ENCODE measurements around the gene TLCD1.
"Not testable (repeated sequence)": the region's sequence is repeated elsewhere in the genome, so short reads cannot be mapped to it uniquely, and the experiment has no call there.

Gene TLCD1

DNA sequence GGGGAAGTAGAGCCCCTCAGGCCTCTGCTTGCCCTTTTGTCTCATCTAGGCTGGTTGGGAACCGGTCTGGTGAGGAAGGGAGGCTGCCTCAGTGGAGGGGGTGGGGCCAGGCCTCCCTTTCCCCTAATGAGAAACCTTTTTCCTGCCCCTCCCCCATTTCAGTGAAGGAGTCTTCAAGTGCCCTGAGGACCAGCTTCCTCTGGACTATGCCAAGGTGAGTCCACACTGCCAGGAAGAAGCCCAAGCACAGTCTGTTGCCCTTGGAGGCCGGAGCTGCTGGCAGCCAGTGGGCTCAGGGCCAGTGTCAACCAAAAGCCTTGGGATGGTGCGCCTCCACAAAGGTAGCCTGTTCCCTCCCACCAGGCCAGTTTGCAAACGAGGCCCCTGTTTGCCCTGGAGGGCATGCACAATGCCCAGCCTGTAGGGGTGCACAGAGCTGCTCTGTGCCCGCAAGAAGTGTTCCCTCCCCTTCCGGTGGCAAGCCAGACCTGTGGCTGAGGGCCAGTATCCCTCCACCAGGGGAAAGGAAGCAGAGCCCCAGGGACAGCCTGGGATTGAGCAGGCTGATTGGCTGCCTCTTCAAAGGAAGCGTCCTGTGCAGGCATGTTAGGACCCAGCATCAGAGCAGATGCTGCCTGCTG is 21.1 kb upstream of the TLCD1 start:
- DNase-seq (ENCODE audit: low read depth in 1 of 2, low spot score in 1 of 2): no peak

DNA sequence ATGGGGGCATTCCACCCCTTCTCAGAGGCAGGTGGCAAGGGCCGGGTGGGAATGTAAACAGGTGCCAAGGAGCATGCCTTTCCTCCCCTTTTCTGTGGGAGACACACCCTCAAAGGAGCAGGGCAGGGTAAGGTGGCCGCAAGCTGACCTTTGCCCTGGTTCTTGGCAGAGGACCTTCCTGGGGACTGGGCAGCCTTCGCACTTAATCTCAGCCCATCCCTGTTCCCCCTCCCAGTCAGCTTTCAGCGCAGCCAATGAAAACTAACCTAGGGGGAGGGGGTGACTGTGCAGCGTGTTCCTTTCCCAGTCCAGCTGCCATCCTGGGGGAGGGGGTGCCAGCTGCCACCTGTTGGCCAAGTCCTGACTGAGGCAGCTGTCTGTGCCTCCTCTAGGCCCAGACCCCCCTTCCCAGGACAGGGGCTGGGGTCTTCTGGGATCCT is 20.6 kb upstream of the TLCD1 start:
- DNase-seq (ENCODE audit: low read depth in 1 of 2, low spot score in 1 of 2): no peak

DNA sequence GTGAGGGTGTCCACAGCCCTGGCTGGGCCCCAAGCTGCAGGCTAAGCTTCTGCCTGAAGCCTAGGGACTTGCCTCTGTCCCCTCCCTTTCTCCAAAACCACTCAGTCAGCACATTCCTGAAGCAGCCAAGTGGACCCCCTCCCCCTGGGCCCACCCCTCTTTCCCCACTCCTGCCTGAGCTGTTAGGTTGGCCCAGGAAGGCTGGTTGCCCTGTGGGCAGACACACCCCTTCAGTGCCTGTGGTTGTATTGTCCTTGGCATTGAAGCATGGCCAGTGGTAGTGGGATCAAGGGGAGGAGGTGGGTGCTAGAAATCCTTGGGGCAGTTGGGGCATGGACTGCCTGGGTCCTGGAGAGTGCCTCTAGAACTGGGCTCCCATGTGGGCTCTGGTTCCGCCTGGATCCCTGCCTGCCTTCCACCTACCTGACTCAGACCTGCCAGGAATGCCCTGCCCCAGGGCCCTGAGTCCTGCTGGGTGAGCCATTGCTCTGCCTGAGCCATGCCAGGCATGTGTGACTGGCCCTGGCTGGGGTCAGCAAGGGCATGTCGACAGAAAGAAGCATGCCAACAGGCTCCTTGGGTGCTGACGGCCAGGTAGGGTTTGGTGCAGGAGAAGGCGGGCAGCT is 19.9 kb upstream of the TLCD1 start:
- no peak for DNase-seq (ENCODE audit: low read depth in 1 of 2, low spot score in 1 of 2)

DNA sequence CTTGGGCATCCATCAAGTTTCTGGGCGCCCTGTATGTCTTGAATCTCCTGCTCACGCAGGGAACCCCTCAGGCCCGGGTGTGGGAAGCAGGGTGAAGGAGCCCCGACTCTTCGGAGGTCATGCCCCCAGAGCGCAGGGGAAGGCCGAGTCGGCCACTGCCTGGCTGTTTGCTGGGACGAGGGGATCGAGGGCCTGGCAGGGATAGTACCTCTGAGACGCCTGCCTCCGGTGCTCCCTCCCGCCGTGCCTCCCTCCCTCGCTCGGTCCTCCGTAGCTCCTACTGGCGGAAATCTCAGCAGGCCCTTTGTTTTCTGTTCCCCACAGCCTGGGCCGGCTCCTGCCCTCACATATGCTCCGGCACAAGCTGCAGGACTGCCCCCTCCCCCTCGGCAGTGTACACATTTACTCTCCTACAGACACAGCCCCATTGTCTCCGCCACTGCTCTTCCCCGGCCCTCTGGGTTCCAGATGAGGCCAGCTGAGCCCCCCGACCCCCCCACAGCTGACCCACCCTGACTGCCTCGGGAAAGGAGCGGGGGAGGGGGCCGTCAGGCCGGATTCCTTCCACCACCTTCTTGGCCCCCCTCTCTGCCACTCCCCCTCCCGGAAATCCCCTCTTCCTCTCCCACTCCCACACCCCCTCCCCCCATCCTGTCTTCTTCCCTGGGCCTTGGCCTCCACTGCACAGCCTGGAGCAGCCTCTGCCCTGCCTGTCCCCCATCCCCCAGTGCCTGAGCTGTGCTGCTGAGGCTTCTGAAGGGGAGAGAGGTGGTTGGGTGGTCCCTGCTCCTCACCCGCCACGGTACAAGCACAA is 19.1 kb upstream of the TLCD1 start:
- DNase-seq (ENCODE audit: low read depth in 1 of 2, low spot score in 1 of 2): no peak

DNA sequence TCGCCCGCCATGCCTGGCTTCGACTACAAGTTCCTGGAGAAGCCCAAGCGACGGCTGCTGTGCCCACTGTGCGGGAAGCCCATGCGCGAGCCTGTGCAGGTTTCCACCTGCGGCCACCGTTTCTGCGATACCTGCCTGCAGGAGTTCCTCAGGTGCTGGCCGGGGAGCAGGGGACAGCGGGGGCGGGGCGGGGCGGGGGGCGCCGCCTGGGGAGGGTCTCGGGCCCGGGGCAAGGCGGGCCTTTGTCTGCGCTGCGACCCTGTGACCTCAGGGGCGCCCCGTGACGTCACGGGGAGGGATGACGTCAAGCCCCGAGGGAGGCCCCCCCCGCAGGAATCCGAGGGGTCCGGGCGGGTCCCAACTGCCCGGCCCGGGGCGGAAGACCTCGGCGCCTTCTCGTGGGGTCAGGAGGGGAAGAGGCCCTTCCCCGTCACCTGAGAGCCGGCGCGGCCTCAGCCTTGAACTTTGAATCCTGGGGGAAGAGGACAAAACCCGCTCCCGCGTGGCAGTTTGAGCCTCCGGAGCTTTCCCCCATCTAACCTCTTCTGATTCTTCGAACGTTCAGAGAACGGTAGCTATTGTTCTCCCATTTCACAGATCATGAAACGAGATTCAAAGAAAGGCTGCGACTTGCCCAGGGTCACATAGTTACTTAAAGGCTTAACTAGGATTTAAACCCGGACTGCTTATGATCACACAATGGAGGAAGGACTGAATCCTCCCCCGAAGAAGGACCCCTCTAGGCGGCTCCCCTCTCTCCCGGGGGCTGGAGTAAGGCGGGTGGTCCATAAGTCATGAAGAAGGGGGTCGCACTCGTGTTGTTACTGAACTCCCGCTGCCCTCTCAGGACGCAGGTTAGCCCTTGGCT is 18.3 kb upstream of the TLCD1 start:
- DNase-seq (ENCODE audit: low read depth in 1 of 2, low spot score in 1 of 2): peak; percentile 29 to 64

DNA sequence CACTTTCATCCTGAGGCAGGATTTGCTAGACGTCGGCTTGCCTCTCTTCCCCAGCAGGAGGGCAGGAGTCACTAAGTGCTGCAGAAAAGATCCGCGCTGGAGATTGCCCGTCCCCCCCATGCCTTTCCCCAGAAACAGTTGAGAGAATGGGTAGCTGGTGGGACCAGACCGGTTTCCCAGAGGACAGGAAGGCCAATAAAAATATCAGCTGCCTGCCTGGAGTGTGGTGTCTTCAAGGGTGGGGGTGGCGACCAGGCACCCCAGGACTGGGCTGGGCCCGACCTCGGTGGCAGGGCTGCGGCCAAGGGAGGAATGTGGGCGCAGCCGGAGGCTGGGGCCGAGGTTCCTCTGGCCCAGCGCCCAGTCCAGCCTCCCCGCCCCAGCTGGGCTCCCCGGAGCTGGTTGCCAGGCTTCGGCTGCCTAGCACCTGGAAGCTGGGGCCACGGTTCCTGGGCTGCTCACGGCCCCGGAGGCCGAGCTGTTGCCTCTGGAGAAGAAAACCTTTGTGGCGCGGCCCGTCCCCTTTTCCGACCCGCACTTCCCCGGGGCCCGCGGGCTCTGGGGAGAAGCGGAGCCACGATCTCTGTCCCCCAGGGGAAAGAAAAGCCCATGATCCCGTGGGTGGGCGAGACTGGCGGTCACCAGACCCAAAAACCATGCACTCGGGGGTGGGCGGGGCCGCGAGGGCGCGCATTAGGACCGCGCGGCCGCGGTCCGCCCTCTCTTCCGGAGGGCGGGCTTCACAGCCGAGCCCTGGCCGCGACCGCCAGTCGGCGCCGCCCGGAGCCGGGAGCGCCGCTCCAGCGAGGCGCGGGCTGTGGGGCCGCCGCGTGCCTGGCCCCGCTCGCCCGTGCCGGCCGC is 17.4 kb upstream of the TLCD1 start, which contains the start of gene TRAF4:
Gene TRAF4 (plus strand): TSS at position 769 of the 861 bp plus-strand sequence. CDS start 102 bp downstream, outside the sequence.
- peak; percentile 41 to 66 for DNase-seq (ENCODE audit: low read depth in 1 of 2, low spot score in 1 of 2)

DNA sequence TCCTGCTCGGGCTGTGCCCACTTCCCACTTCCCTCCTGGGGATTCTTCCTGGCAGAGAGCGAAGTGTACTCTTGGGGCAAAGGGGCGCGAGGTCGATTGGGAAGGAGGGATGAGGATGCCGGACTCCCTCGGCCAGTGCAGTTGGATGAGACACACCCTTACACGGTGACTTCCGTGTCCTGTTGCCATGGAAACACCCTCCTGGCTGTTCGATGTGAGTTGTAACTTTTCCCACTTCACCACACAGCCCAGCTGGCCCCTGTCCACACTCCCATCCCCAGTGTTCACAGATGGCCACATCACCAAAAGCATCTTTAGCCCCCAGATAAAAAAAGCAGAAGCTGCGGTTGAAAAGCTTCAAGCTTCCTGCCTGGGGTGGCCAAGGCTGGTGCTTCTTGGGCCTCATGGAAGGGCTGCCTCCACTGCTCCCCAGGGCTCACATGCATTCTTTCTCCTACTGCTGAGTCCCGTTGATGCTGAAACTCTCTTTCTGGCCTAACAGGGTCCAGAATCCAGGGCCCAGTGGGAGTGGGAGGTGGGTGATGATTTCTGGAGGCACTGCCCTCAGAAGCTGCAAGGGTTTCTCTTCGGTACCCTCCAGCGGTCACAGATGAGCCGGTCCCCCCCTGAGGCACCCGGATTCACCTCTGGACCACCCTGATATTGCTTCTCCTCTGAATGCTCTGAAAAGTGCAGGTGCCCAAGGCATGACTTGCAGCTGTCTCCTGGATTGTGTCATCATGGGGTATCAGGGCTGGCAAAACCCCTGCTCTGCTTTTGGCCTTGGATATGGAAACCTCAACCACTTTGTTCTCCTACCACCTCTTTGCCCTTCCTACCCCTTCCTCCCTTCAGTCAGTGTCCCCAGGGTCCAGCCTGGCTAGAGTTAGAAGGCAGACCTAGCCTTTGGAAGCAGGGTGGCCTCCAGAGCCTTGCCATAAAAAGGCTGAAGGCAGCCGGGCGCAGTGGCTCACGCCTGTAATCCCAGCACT is 15.6 kb upstream of the TLCD1 start:
- no peak for DNase-seq (ENCODE audit: low read depth in 1 of 2, low spot score in 1 of 2)

DNA sequence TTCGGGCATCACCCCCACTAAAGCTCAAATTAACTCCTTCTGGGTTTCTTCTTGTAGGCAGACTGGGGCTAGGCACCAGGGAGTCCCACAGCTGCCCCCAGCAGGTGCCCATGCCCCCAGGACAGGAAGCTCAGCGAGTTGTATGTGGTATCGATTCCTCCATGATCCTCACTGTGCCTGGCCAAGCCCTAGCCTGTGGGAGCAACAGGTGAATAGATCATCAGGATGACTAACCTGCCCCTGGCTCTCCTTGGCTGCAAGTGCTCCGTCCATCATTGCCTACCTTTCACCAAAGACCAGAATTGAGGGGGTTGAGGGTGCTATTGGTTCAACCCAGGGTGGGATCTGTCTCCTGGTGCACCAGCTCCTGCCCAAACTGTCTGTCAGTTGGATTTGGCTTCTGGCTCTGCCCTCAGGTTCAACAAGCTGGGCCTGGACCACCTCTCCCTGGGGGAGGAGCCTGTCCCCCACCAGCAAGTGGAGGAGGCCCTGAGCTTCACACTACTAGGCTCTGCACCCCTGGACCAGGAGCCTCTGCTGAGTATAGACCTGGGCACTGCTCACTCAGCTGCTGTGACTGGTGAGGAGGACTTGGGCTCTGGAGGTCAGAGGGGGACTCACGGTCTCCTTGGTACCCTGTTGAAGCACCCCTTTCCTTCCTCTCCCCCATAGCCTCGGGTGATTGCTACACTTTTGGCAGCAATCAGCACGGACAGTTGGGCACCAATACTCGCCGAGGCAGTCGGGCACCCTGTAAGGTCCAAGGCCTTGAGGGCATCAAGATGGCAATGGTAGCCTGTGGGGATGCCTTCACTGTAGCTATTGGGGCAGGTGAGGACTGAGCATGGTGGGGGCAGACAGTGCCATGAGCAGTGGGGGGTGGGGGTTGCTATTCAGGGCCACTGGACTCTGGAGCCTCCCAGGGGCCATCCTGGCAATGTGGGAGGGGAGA is 14.6 kb upstream of the TLCD1 start:
- DNase-seq (ENCODE audit: low read depth in 1 of 2, low spot score in 1 of 2): no peak

DNA sequence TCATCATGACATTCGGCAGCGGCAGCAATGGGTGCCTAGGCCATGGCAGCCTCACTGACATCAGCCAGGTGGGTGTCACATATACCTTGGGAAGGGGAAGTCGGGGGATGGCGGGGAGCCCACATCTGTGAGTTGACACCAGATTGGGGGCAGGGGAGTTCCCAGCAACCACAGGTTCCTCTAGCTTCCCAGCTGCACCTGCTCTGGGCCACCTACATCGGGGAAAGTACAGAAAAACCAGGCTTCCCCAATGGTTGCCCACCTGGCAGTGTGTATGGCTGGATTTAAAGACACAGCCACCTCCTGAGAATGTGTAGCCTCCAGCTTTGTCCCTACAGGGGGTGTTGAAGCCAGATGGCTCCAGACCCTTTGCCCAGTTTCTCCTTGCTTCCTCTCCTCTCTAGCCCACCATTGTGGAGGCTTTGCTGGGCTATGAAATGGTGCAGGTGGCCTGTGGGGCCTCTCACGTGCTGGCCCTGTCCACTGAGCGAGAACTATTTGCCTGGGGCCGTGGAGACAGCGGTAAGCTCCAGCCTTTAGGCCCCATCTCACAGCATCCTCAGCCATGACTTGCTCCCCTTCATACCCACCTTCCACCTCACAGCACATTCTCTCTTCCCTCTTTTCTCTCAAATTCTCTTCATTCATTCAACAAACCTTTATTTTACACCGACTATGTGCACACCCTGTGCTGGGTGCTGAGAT is 12.8 kb upstream of the TLCD1 start:
- no peak for DNase-seq (ENCODE audit: low read depth in 1 of 2, low spot score in 1 of 2)

DNA sequence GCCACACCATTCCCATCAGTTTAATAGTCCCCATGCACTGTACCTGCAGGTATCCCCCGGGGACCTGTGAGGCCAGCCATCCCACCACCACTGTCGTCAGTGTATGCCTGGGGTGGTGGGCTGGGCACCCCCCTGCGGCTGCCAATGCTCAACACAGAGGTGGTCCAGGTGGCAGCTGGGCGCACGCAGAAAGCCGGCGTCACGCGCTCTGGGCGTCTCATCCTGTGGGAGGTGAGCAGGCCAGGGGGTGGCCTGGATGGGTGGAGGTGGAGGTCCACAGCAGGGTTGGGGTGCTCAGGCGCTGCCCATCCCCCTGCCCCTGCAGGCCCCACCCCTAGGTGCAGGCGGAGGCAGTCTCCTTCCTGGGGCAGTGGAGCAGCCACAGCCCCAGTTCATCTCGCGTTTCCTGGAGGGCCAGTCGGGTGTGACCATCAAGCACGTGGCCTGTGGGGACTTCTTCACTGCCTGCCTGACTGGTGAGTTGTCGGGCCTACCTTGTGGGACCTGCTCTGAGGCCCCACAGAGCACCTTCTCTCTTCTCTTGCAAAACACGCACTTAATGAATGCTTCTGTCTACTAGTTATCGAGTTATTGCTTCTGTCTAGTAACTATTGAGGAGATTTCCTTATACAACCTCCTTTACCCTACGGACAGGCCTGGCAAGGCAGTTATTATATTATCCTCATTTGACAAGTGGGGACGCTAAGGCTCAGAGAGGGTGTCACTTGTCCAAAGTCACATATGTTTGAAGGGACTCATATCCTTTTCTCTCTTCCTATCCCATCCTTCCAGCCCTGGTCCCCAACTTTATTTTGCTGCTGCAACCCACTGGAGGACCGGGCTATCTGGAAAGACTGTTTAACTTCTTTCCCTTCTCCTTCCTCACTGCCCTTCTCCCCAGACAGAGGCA is 12.0 kb upstream of the TLCD1 start:
- no peak for DNase-seq (ENCODE audit: low read depth in 1 of 2, low spot score in 1 of 2)

DNA sequence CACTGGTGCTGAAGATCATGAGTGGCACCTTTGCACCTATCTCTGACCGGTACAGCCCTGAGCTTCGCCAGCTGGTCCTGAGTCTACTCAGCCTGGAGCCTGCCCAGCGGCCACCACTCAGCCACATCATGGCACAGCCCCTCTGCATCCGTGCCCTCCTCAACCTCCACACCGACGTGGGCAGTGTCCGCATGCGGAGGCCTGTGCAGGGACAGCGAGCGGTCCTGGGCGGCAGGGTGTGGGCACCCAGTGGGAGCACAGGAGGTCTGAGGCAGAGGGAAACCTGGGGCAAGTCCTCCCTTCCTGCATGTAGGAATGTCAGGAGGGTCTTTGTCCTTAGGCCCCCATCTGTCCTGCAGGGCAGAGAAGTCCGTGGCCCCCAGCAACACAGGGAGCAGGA is 11.3 kb upstream of the TLCD1 start:
- DNase-seq (ENCODE audit: low read depth in 1 of 2, low spot score in 1 of 2): no peak

DNA sequence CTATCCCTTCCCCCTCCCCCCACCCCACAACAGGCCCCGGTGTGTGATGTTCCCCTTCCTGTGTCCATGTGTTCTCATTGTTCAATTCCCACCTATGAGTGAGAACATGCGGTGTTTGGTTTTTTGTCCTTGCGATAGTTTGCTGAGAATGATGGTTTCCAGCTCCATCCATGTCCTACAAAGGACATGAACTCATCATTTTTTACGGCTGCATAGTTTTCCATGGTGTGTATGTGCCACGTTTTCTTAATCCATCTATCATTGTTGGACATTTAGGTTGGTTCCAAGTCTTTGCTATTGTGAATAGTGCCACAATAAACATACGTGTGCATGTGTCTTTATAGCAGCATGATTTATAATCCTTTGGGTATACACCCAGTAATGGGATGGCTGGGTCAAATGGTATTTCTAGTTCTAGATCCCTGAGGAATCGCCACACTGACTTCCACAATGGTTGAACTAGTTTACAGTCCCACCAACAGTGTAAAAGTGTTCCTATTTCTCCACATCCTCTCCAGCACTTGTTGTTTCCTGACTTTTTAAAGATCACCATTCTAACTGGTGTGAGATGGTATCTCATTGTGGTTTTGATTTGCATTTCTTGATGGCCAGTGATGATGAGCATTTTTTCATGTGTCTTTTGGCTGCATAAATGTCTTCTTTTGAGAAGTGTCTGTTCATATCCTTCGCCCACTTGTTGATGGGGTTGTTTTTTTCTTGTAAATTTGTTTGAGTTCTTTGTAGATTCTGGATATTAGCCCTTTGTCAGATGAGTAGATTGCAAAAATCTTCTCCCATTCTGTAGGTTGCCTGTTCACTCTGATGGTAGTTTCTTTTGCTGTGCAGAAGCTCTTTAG is 10.1 kb upstream of the TLCD1 start:
- not testable (repeated sequence) for DNase-seq (ENCODE audit: low read depth in 1 of 2, low spot score in 1 of 2)

DNA sequence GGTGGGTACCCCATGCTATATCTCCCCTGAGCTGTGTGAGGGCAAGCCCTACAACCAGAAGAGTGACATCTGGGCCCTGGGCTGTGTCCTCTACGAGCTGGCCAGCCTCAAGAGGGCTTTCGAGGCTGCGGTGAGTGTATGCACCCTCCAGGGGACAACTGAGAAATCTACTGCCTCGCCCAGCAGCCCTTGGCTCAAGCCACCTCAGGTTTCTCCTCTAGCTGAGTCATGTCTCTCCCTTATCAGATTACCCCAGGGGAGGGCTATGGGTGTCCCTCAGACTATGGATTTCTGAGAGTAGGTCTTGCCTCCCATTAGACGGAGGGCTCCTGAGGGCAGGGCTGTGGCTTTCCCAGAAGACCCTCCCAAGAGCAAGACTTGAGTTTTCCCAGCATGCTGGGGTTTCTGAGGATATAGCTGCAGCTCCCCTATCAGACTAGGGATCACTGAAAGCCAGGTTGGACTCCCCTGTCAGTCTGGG is 9.2 kb upstream of the TLCD1 start:
- no peak for DNase-seq (ENCODE audit: low read depth in 1 of 2, low spot score in 1 of 2)

DNA sequence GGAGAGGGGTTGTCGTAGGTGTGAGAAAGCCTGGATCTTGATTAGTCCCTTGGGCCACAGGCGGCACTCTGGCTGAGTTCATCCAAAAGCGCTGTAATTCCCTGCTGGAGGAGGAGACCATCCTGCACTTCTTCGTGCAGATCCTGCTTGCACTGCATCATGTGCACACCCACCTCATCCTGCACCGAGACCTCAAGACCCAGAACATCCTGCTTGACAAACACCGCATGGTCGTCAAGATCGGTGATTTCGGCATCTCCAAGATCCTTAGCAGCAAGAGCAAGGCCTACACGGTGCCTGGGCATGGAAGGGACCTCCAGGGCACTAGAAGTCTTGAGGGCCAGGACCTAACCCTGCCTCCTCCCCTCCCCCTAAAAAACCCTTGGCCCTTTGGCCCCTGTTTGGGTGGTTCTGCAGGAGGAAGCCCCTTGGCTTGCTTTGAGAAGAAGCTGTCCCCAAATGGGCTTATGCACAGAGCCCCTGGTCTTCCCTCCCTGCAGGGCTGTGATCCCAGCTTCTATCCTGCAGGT is 8.7 kb upstream of the TLCD1 start:
- no peak for DNase-seq (ENCODE audit: low read depth in 1 of 2, low spot score in 1 of 2)

DNA sequence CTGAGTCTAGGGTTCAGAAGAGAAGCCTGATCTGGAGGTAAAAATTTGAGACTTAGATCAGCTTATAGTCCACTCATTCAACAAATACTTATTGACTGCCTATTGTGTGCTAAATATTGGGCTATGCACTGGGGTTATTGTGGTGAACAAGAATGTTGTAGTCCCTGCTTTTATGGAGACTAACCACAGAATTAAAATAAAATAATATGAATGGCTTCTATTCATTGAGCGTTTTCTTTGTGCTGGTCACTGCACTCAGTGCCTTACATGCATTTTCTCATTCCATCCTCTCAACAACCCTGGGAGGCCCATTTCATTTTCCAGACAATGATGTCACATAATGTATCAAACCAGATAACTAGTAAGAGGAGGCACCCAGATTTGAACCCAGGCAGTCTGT is 7.3 kb upstream of the TLCD1 start:
- no peak for DNase-seq (ENCODE audit: low read depth in 1 of 2, low spot score in 1 of 2)
